Measurements from ENCODE around the gene PRCD.

PRCD gene

DNA sequence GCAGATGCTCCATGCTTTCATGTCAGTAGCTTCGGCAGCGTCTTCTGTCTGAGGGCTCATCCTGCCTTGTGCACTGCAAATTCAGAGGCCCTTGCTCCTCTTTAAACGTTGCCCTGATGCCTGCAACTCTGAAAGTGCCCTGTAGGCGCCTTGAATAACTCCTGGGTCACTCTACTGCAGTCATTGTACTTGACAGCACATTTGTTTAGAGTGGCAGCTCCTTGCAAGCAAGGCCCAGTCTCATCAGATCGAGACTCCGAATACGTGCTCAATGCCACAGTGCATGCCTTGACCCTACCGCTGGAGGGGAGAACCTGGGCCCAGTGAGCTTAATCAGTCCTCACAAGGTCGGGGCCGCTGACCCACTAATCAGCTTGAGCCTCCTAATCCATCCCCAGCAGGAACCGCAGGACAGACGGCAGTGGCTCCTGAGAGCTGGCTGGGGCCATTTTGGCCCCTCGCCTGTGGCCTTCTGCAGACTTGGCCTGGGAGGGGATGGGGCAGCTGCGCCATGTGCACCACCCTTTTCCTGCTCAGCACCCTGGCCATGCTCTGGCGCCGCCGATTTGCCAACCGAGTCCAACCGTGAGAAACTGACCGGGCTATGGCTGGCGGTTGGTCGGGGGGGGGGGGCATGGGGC, at the start of gene PRCD:
PRCD (plus strand) TSS at position 414 of the 641 bp plus-strand sequence; CDS start at position 512, 98 bp downstream.
- DNase-seq (ENCODE audit: low read depth in 2 of 2) = no peak

GRCh38 chr17:76490112-76490710, 49.6 kb upstream of the PRCD start:
- DNase-seq (ENCODE audit: low read depth in 2 of 2) = no peak

DNA sequence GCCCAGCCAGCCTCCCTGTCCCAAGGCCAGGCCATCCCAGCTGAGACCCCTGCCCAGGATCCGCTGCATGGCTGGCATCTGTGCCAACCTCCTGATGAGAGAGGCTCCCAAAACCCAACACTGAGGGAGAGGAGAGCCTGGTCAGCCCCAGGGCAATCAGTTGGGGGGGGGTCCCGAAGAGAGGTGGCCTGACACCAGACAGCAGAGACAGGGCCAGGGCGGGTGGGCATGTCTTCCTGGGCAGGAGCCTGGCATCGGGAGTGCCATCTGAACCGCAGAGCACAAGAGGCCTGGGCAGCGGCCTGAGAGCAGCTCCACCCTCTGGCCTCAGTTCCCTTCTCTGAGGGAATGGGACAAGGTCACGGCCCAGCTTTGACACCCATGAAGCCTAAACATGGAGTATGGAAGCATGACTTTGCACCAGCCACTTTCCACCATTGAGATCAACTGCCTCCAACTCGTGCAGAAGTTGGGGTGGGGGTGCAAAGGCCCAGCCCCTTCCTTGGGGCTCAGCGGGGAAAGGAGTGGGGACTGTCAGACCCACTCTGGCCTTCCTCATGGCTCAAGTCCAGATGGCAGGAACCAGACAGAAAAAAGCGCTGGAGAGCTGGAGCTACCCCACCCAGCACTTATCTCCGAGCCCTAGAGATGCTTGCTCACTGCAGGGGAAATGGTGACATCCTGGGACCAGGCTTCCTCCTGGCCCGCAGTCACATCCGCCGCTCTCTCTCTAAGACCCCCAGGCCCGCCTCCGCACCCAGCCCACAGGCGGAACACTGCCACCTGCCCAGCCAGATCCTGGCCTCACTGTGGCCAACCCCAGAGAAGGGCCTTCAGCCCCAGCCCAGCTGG, 48.3 kb upstream of the PRCD start:
- DNase-seq (ENCODE audit: low read depth in 2 of 2) = no peak

- DNase-seq (ENCODE audit: low read depth in 2 of 2) = no peak
These were observed 47.5 kb upstream of the PRCD start for GRCh38 chr17:76492123-76492988.

- DNase-seq (ENCODE audit: low read depth in 2 of 2) = peak in 1 of 2 donors; percentile 44
These were observed 46.8 kb upstream of the PRCD start for GRCh38 chr17:76492989-76493501.

DNA sequence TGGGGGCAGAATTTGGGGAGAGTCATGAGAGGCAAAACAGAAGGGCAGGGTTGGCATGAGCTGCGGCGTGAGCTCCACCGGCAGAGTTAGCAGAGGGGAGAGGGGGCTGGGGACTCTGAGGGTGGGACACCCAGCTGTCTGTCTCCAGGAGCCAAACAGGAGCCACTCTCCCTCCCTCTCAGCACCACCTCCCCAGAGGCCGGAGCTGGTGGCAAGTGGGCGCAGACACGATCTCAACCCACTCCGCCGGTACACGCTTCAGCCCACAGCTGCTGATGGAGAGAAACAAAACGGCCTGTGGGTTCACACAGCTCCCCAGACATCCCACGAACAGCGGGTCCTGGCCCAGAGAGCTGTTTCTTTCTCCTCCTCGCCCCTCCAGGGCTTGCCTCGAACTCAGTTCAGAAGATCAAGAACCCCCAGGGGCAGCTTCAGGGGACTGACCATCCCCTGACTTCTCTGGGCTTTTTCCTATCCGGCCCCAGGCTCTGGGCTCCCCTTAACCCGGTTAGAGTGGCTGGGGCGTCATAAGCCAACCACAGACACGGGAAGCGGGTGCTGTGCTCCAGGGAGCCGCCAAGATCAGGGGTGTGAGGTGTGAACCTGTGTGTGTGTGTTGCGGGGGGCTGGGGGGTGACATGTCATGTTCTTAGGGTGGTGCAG, 46.2 kb upstream of the PRCD start:
- no peak for DNase-seq (ENCODE audit: low read depth in 2 of 2)

- DNase-seq (ENCODE audit: low read depth in 2 of 2) = no peak
These were observed 44.0 kb upstream of the PRCD start for GRCh38 chr17:76495663-76496400.

- DNase-seq (ENCODE audit: low read depth in 2 of 2) = no peak
These were observed 43.4 kb upstream of the PRCD start for GRCh38 chr17:76496464-76496863.

- no peak for DNase-seq (ENCODE audit: low read depth in 2 of 2)
These were observed 42.2 kb upstream of the PRCD start for GRCh38 chr17:76497699-76497978.

DNA sequence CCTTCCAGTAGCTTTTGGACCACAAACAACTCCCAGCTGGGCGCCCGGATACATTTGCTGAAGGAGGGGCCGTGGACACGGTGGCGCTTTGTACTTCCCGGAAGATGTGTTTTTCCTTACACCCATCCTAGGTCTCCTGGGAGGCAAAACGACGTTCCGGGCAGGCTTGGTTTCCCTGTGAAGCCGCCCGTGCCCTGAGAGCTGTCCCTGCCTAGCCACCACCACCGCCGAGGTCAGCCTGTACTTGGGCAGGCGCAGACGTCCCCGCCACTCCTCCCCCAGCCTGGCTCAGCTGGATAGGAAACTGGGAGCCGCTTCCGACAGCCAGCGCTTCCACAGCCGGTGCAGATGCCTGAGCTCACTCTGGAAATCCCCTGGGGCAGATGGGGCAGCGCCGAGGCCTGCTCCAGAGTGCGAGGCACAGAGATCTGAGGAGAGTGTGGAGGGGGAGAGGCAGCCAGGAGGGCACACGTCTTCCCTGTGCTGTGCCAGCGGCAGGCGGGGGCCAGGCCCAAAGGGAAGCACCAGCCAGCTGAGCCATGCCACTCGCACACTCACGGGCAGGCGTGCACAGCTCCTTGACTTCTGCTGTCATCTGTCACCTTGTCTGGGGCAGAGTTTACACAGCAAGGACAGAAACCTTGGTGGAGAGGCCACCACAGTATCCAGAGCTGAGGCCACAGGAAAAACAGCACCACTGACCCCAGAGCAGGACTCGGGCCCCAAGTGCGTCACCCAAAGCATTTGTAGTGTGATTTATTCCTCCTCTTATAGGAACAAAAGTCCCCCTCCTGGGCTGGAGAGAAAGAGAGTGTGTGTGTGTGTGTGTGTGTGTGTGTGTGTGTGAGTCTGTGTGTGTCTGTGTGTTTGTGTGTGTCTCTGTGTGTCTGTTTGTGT, 41.6 kb upstream of the PRCD start:
- no peak for DNase-seq (ENCODE audit: low read depth in 2 of 2)

GRCh38 chr17:76498876-76499251, 41.0 kb upstream of the PRCD start:
- DNase-seq (ENCODE audit: low read depth in 2 of 2) = no peak

DNA sequence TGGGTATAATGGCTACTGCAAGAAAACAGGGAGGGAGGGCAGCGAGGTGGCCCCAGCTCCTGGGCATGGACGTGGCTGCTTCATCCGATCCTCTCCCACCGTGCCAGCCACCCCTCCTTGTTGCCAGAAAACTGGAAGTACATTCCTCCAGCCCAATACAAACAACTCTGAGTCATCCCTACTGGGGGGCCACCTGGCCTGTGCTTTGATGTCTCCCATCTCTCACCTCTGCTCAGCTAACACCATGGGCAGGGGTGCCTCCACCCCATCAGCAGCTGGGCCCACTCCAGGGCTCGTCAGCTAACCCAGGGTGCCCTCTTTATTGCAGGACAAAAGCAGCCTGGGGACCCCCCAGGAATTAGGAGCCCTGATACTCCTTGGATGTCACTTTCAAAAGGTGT, 40.6 kb upstream of the PRCD start:
- no peak for DNase-seq (ENCODE audit: low read depth in 2 of 2)

- no peak for DNase-seq (ENCODE audit: low read depth in 2 of 2)
These were observed 39.6 kb upstream of the PRCD start for GRCh38 chr17:76500074-76500746.

DNA sequence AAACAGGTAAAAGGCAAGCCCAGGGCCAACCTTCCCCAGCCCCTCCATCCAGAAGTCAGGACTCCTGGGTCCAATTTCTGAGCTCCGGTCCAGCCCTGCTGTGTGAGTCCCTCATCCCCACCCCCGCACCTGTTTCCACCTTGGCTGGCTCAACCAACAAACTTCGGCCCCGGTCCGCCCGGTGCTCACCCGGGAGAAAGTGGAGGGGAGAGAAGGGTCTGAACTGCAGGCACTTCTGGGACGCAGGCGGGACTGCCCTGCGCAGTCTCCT, 39.2 kb upstream of the PRCD start:
- DNase-seq (ENCODE audit: low read depth in 2 of 2) = no peak

DNA sequence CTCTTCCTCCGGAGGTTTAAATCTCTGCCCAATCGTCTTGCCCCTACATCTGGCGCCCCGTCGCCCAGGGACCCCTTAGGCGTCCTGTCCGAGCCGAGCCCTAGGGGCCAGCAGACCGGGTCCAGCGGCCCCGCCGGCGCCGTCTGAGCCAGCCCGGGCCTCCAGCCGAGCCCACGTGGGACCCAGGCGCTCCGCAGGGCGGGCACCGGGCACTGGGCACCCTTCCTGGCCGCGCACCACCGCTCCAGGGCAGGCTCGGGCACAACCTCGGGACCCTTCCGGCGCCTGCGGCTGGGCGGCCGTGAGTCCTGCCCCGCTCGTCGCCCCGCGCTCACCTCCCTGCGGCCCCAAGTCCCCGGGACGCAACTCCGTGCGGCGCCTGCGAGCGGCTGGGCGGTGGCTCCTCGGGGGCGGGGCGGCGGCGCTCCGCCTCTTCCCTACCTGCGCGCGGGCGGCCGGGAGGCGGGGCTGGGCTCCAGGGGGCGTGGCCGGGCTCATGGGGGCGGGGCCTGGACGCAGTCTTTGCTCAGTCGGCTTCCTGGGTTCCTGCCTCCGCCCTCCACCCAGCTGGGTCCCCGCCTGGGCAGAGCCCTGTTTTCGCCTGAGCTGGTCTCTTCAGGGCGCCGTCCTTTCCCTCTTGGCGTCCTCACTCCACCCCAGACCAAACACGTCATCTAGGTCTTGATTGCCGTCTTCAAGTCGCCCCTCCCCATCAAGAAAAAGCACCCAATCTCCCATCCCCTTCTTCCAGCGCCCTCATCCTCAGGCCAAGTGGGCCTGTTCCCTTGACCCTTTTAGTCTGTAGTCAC, 38.6 kb upstream of the PRCD start, which contains the start of gene RHBDF2:
RHBDF2 (minus strand) TSS at position 406 of the 809 bp plus-strand sequence. CDS start 19,899 bp downstream, outside the sequence.
- DNase-seq (ENCODE audit: low read depth in 2 of 2) = peak; percentile 93 to 95

DNA sequence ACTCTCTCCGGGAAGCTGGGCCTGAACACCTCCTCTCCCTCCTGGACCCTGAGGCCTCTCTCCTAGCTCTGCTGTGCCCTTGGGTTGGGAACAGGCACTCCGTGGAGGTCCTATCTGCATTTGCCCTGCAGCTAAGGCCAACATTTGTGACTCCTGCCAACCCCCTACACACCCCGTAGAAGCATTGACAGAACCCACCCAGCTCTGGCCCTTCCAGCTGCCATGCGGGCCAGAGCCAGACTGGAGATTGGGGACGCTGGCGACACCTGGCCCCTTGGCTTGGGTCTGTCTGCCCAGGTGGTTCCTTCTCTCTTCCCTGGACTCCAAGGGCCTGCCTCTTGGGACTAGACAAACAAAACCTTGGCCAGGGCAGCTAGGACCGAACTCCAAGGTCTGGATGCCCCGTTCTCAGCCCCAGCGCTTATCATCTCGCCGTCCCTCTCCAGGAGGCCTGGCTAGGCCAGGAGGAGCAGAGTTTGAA, 38.0 kb upstream of the PRCD start:
- no peak for DNase-seq (ENCODE audit: low read depth in 2 of 2)

GRCh38 chr17:76502341-76503211, 37.3 kb upstream of the PRCD start:
- DNase-seq (ENCODE audit: low read depth in 2 of 2) = no peak
